ENCODE data around the gene DAPK3.
"Not testable (repeated sequence)": the region's sequence is repeated elsewhere in the genome, so short reads cannot be mapped to it uniquely, and the experiment has no call there.

The DAPK3 gene

DNA sequence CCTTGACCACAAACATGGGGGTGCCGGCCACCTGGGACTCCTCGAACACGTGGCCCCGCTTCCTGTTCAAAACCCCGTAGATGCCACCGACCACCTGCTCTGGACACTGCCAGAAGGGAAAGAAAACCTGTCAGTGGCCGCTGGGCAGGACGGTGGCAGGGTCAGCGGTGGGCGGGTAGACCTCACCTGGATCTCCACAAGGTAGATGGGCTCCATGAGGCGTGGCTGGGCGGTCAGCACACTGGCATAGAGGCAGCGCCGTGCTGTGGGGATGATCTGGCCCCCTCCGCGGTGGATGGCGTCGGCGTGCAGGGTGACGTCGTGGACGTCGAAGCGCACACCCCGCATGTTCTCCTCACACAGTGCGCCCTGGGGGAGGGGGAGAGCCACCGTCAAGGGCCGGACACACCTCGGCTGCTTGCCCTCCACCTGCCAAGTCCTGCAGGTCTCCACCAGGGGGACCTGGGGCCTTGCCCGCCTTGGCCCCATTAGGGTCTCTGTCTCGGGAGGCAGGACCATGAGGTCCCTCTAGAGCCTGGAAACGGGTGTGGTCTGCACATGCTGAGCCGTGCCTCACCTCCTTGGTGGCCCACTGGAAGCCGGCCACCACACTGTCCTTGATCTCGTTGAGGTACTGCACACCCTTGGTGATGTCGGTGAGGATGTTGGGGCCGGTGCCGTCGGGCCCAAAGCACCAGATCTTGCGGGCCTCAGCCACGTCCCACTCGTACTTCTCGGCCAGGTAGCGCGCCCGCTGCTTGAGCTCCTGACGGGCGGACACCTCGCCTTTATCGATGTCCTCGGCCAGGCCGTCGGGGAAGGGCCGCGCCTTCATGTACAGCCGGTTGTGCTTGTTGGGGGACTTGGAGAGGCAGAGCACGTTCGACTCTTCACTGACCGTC lies 6.6 kb upstream of the DAPK3 start:
- DNase-seq, result no peak

DNA sequence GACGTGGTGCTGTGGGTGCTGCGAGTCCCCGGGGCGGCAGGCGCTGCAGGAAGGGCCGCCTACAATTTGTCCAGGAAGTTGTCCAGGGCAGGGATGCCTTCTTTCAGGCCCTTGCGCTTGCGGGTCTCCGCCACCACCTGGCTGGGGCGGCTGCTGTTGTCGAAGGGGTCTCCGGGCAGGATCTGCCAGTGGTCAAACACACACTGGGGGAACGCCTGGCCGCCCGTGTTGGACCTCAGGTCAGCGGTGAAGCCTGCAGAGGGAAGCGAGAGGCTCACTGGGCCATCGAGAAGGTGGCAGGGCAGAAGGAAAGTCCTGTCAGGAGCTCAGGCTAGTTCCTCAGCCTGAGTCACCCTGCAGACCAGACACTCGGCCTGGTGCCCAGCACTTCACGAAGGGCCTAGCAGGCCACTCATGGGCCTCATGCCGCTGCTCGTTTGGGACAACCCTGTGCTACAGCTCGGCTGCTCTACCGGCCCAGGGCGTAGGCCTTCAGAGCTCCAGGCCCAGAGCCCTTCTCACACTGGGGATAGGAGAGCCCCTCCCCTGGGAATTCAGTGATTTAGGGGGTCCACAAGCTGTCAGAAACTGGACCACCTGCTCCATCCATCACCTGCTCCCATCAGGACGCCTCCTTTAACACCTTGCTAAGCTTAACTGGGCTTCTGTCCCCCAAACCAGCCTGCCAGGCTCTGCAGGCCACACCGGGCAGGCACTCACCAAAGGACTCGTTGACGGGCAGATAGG lies 5.8 kb upstream of the DAPK3 start:
- DNase-seq, result no peak

DNA sequence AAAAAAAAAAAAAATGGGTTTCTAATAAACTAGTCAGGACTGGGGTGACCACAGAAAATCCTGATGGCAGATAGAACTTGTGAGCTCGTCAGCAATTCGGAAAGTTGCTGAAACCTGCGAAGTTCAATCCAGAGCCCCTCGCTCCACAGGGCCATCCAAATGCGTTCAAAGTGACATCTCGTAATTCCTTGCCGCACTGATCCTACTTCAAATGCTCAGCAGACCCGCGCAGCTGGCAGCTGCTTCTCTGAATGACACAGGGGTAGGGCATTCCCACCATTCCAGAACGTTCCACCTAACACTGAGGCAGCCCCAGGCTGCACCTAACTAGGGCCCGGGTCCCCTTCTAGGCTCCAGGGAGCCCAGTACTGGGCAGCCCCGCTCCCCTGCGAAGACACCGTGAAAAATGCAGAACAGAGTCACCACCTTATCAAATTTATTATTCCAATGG lies 4.8 kb upstream of the DAPK3 start:
- no peak for DNase-seq

DNA sequence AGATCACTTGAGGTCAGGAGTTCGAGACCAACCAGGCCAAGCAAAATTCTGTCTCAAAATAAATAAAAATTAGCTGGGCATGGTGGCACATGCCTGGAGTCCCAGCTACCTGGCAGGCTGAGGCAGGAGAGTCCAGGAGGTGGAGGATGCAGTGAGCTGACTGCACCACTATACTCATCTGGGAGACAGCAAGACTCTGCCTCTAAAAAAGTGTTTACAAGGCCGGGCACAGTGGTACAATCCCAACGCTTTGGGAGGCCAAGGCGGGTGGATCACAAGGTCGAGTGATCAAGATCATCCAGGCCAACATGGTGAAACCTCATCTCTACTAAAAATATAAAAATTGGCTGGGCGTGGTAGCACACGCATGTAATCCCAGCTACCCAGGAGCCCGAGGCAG lies 4.2 kb upstream of the DAPK3 start:
- DNase-seq, result no peak

DNA sequence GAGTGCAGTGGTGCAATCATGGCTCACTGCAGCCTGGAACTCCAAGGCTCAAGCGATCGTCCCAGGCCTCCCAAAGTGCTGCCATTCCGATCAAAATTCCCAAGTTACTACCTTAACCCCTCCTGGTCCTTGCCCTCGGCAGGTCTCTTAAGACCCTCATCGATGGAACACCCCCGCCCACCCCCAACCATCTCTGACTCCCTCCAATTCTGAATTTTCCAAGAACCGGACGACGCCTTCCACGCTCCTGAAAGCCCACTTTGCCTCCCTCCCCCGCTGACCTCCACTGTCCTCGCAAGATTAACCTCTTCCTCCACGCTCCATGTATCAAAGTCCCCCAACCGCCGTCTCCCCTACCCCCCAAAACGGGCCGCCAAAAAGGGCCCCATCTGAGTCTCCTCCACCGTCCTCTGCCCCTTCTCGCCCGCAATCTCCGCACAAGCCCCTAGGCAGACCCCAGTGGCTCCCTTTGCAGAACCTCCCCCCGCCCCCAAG lies 539 bp downstream of the DAPK3 start:
- no peak for DNase-seq

DNA sequence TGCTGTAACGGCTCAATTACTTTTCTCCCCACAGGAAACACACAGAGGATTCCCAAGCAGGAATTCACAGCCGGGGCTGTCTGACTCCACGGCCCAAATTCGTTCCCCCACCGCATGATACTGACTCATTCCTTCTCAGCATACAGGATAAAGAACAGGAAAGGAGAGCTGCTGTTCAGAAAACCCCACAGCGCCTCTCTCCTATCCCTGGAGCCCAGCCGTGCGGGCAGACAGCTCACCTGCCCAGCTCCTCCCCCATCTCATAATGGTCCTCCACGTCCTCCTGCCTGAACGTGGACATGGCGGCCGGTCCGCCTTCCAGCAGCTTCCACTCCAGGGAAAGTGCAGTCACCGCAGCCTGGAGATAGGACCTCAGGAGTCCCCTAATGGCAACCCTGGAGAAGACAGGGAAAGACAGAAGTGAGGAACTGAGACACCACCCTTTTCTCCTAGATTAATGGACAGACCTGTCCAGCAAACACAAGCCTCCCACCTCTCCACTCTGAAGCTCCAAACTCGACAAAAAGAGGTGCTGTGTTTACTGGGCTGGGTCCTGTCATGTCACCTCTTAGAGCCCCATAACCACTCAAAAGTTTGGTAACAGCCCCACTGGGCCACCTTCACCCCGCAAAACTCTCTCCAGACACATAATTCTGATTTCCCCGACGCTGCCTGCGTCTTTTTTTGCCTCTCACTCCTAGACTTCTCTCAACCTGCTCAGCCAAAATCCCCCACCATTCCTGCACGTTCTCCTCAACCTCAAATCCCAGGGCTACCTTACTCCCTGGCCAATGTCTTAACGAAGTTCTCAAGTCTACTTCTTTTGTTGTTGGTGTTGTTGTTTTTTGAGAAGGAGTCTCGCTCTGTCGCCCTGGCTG lies 1.2 kb downstream of the DAPK3 start:
- no peak for DNase-seq

DNA sequence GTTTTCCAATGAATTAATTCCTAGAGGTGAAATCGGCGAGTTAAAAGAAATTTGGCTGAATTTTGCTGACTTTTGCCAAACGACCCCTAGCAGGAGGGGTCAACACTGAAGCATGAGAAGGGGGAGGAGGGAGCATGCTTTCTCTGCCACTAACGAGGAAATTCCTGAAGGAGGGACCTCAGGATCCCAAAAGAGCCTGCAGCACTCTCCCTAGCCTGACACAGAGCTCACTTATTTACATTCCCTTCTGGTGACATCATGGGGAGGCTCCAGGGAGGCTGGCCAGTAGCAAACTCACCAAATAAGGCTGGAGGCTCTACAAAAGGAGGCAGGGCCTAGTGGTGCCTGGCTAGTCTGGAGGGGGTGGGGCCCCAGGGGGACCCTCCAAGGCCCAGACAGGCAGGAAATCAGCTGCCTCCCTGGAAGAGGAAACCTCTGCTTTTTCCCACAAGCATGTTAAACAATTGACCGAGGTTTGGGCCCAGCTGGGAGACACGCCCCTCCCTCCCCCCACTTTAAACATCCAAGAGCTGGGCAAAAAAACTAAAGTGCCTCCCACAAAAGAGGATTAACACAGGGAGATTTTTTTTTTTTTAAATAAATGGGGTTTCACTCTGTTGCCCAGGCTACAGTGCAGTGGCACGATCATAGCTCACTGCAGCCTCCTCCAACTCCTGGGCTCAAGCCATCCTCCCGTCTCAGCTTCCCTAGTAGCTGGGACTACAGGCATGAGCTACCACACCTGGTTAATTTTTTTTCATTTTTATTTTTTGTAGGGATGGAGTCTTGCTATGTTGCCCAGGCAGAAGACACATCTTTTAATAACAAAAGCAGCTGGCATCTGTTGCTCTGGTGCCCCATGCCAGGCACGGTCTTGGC lies 2.1 kb downstream of the DAPK3 start:
- peak; percentile 72 for DNase-seq

DNA sequence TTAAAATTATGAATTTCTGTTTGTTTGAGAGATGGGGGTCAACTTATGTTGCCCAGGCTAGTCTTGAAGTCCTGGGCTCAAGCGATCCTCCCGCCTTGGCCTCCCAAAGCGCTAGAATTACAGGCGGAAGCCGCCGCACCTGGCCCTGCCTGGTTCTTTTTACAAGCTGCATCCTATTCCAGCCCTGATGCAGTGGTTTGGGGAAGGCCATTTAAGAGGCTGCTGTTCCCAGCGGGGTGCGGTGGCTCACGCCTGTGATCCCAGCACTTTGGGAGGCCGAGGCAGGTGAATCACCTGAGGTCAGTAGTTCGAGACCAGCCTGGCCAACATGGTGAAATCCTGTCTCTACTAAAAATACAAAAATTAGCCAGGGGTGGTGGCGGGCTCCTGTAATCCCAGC lies 2.9 kb downstream of the DAPK3 start:
- not testable (repeated sequence) for DNase-seq

DNA sequence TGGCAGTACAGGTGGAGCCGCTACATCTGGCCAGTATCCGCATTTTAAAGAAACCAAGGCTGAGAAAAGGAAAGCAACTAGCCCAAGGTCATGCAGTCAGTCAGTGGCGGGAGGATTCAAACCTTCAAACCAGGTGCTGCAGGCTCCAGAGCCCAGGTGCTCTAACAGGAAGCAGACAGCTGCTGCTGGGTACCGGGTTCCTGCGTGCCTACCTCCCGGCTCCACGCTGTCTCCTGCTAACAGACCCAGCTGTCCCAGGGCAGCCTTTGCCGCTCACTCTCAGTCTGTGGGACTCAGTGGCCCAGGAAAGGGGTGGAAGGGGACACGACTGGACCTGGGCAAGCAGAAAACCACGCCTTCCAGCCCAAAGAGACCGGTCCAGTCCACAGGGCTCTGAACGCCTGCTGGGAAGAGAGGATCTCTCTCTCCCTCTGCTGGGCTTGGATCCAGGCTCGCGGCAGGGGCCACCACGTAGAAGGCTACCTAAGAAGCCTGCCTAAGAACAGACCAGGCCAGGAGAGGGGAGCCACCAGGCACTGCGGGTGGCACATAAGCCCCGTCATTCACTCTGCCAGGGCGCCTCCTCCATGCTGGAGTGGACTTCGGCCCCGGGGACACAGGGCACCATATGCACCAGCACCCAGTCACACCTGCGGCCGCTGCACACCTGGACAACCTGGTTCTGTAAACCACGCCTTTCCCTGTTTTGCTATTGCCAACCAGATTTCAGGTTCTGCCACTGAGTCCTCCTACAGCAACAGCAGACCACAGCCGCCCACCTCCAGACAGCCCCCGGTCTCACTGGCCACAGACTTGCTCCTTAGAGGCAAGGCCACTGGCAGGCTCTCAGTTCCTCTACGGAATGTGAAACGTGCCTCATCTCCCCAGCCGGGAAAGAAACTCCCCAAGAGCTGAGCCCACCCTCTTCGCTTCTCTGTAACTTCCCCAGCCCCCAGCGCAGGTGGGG lies 4.6 kb downstream of the DAPK3 start:
- no peak for DNase-seq

DNA sequence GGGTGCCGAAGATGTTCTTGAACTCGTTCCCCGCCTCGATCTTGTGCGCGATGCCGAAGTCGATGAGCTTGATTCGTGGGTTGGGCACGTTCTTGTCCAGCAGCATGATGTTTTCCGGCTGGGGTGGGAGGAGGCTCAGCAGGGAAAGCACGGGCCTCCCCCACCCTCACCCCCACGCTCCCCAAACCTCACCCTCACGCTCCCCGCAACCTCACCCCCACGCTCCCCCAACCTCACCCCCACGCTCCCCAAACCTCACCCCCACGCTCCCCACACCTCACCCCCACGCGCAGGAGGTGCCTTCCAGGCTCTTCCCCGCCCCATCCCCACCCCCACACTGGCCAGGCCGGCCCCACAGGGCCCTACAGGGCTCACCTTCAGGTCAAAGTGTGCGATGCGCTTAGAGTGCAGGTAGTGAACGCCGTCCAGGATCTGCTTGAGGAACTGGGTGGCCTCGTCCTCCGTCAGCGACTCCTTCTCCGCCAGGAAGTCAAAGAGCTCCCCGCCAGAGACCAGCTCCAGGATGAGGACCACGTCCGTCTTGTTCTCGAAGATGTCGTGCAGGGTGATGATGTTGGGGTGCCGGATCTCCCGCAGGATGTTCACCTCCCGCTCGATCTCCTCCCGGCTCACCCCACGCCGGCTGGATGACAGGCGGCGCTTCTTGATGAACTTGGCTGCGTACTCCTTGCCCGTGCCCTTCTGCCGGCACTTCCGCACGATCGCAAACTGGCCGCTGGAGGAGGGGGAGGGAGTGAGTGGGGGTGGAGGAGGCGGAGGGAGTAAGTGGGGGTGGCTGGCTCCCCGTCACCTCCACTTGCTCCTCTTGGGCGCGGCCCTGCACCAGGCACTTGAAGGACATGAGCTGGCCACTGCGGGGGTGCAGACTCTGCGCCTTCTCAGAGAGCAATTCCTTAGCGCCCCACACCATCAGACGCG lies 6.4 kb downstream of the DAPK3 start:
- no peak for DNase-seq

DNA sequence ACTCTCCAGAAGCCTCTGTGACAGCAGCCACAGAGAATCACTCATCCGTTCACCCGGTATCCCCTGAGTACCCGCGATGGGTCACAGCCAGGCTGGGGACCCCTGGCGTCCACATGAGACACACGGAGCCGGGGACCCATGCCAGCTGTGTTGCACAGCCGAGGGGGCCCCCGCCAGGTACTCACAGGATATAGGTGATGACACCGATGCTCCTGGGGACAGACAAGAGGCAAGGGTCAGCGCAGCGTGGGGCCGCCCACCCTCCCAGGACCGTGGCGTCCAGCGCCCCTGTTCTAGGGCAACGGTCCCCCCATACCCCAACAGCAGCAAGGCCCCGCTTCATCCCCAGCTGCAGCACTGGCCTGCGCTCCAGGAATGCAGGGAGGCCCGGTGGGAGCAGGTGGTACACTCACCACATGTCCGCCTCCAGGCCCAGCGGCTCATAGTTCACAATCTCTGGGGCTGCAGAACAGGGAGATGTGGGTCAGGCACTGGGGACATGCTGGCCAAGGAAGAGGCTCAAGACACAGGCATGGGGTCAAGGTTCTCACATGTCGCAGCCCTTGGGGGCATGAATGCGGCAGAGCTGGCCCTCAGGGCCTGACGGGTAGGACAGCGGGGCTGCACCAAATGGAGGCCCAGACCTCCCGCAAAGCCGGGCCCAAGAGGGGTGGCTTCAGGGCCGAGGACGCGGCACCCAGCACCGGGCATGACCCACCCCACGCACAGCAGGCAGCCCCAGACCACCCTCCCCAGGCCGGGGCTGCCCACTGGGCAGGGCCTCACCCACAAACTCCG lies 7.2 kb downstream of the DAPK3 start:
- no peak for DNase-seq

DNA sequence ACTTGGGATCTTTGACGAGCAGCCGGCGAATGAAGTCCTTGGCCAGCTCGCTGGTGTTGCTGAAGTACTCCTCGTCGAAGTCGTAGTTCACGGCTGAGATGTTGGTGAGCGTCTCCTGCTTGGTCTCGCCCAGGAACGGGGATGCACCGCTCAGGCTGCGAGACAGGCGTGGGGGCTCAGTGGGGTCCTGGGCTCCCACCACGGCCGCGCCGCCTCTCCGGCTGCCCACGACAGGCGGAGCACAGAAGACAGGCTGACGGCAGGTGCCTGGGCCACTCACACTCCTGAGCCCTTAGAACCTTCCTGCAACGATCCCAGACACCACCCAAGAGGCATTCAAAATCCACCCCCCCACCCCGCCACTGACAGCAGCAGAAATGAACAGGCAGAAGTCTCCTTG lies 9.9 kb downstream of the DAPK3 start:
- no peak for DNase-seq

DNA sequence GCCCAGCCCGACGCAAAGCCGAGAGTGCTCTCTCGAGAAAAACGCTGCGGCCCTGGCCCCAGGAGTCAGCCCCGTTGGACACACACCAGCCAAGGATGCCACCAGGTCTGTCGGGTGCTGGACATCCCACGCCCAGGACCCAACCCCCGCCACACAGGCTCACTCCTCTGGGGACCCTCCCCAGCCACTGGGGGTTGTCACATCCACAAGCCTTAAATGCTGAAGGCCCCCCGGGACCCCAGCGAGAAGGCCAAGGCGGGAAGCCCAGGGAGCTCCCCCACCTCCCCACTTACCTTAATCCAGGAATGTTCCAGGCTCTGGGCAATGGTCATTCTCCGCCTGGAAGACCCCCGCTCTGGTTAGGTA lies 11.2 kb downstream of the DAPK3 start:
- no peak for DNase-seq

DNA sequence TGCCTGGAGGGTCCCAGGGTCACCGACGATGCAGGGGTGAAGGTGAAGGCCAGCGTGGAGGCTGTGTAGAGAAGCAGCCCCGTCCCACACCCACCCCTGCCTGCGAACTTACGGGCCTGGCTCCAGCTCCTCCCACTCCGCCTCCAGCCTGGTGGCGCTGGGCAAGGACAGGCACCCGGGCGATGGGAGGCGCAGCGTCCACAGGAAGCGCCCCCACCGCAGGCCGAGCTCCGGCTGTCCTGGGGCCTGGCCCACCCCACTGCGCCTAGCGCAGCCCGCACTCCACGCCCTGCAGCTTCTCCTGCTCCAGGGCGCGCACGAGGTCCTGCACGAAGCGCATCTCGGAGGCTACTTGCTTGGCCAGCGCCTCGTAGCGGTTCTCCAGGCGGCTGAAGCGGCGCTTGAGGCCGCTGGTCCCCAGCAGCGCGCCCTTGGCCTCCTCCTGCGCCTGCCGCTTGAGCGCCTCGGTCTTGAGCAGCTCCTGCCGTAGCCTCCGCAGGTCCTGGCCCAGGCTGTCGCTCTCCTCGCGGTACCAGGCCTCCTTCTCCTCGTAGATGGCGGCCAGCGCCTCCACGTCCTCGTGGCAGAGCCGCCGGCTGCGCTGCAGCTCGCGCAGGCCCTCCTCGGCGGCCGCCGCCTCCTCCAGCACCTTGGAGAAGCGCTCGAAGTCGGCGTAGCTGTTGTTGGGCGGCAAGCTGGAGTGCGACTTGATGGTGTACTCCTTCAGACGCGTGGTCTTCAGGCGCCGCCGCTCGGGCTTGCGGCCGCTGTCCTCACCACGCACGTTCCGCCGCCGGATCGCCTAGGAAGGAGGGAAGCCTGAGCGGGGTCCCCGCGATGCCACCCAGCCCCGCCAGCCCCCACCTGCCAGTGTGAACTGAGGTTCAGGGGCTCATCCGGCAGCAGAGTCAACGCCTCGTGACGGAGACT lies 11.8 kb downstream of the DAPK3 start:
- DNase-seq, result no peak

DNA sequence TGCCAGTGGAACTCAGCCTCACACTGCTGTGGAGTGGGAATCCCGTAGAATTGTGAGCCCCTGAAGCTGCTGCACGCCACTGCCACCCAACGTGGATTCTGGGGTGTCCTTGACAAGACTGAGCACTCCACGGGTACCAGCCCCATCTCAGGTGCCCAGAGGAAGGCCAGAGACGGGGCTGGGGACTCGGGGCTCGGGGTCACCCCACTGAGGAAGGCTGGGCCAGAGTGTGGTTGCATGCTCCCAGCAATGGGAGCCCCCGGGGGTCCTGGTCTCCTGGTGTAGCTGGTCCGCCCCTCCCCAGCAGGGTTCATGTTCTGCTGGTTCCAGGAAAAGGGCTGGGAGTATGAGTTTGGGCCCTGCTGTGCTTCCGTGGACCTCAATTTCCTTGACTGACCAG lies 15.2 kb downstream of the DAPK3 start:
- no peak for DNase-seq

DNA sequence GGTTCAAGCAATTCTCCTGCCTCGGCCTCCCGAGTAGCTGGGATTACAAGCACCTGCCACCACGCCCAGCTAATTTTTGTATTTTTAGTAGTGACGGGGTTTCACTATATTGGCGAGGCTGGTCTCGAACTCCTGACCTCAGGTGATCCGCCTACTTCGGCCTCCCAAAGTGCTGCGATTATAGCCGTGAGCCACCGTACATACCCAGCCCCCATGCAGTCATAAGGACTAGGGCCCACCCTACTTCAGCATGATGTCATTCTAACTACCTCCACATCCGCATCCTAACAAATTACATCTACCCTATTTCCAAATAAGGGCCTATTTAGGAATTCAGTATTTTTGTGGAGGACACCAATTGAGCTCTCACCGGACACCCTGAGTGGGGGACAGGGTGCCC lies 15.6 kb downstream of the DAPK3 start:
- not testable (repeated sequence) for DNase-seq

DNA sequence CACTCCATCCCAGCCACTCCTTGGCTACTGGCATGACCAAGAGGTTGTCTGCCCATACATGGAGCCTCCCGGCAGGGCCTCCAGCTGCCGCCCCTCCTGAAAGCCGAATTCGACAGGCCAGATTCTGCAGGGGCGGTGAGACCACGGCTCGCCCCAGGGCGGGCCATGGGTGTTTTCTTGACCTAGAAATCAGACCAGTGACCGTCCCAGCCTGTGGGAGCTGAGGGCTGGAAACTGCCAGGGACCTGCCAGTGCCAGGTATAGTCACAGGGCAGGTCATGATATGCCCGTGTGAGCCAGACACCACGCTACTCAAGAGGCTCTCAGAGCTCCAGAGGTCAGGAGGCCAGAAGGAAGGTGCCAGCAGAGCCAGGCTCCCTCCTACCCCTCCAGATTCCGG lies 16.8 kb downstream of the DAPK3 start:
- no peak for DNase-seq
